GM23338 (cell line): ENCODE results near the gene ZBED5. TPM values are rescaled to one million over a fixed set of nuclear protein-coding genes. Genes with fewer than 3 reads are reported as not detected.

ENCODE experiments used
- ATAC-seq: fragments of 200-7000 bp; cut with Tn5 transposase; 3 replicates; pipeline ENCODE4 v1.9.1; 2020
- DNase-seq: peaks from one replicate; pipeline ENCODE4 v3.0.0-alpha.2; 2015; ENCODE audit warnings: low spot score
- H2AFZ ChIP-seq: fragments of 200-600 bp; sonication (generic); 2 replicates; pipeline ENCODE4 v1.8.0; 2016; ENCODE audit warnings: antibody characterized with exemption, mild to moderate bottlenecking, moderate library complexity
- H3F3A ChIP-seq: fragments of 200-600 bp; sonication (generic); replicated peaks from 2 replicates; pipeline ENCODE4 v1.8.0; 2017; ENCODE audit warnings: antibody characterized with exemption, mixed run types, low read depth
- H3K27ac ChIP-seq: fragments of 200-600 bp; sonication (generic); 2 replicates; pipeline ENCODE4 v1.6.1; 2016; ENCODE audit warnings: low read depth
- H3K27me3 ChIP-seq: fragments of 200-600 bp; sonication (generic); 2 replicates; pipeline ENCODE4 v1.8.0; 2016; ENCODE audit warnings: mild to moderate bottlenecking, mixed run types, moderate library complexity; ENCODE audit not compliant: insufficient read depth
- H3K36me3 ChIP-seq: fragments of 200-600 bp; sonication (generic); 2 replicates; pipeline ENCODE4 v1.8.0; 2016; ENCODE audit warnings: mild to moderate bottlenecking; ENCODE audit not compliant: insufficient read depth
- H3K4me1 ChIP-seq: fragments of 200-600 bp; sonication (generic); 2 replicates; pipeline ENCODE4 v1.8.0; 2016; ENCODE audit warnings: mild to moderate bottlenecking, moderate library complexity; ENCODE audit not compliant: insufficient read depth
- H3K4me2 ChIP-seq: fragments of 200-600 bp; sonication (generic); 2 replicates; pipeline ENCODE4 v1.7.1; 2017; ENCODE audit warnings: mixed run types
- H3K4me3 ChIP-seq: fragments of 200-600 bp; sonication (generic); 2 replicates; pipeline ENCODE4 v1.6.1; 2016; ENCODE audit warnings: mixed run types
- H3K79me2 ChIP-seq: fragments of 200-600 bp; sonication (generic); replicated peaks from 2 replicates; pipeline ENCODE4 v1.8.0; 2017; ENCODE audit warnings: mild to moderate bottlenecking; ENCODE audit not compliant: insufficient read depth
- H3K9me2 ChIP-seq: fragments of 200-600 bp; sonication (generic); 2 replicates; pipeline ENCODE4 v1.8.0; 2017; ENCODE audit not compliant: insufficient read depth
- H4K20me1 ChIP-seq: fragments of 200-600 bp; sonication (generic); replicated peaks from 2 replicates; pipeline ENCODE4 v1.8.0; 2017; ENCODE audit warnings: mild to moderate bottlenecking; ENCODE audit not compliant: insufficient read depth
- H3K27ac Mint-ChIP-seq: 2 replicates; pipeline ENCODE4 v1.8.0; 2020; ENCODE audit warnings: inconsistent platforms, mild to moderate bottlenecking, moderate library complexity, mixed read lengths
- H3K27me3 Mint-ChIP-seq: 3 replicates; pipeline ENCODE4 v1.8.0; 2022; ENCODE audit warnings: low read depth, mild to moderate bottlenecking, moderate library complexity, mixed read lengths, inconsistent platforms; ENCODE audit not compliant: insufficient read depth, poor library complexity
- H3K36me3 Mint-ChIP-seq: 3 replicates; pipeline ENCODE4 v1.8.0; 2021; ENCODE audit warnings: low read depth, mild to moderate bottlenecking, inconsistent platforms, moderate library complexity, mixed read lengths
- H3K4me1 Mint-ChIP-seq: 3 replicates; pipeline ENCODE4 v1.8.0; 2020; ENCODE audit warnings: mild to moderate bottlenecking, inconsistent platforms, mixed read lengths
- H3K4me3 Mint-ChIP-seq: 3 replicates; pipeline ENCODE4 v1.8.0; 2021; ENCODE audit warnings: moderate library complexity, mild to moderate bottlenecking, inconsistent platforms, mixed read lengths
- H3K9me3 Mint-ChIP-seq: 3 replicates; pipeline ENCODE4 v1.8.0; 2020; ENCODE audit warnings: moderate library complexity, mild to moderate bottlenecking, inconsistent platforms, mixed read lengths
- CREB1 ChIP-seq: fragments of 250-450 bp; sonication (Bioruptor Pico); IDR thresholded peaks from 2 replicates; pipeline ENCODE4 v1.5.0; 2020; ENCODE audit warnings: low read depth, mild to moderate bottlenecking, moderate library complexity
- CTCF ChIP-seq, 2 experiments: fragments of 200-600 bp in 1 of 2; sonication (generic) in 1 of 2; conservative IDR thresholded peaks; 2 replicates each; pipeline versions ENCODE4 v1.5.1 to v1.6.1; 2016 to 2017; ENCODE audit warnings: antibody characterized with exemption in 2 of 2, low read depth in 2 of 2, mild to moderate bottlenecking in 2 of 2, moderate library complexity in 1 of 2
- ETS1 ChIP-seq: IDR thresholded peaks from 2 replicates; pipeline ENCODE4 v1.6.1; 2016; ENCODE audit warnings: antibody characterized with exemption
- EZH2 ChIP-seq: fragments of 200-600 bp; sonication (generic); IDR thresholded peaks from one replicate; pipeline ENCODE4 v1.8.0; 2017; ENCODE audit warnings: antibody characterized with exemption, mild to moderate bottlenecking, low read depth; ENCODE audit not compliant: unreplicated experiment
- EZH2phosphoT487 ChIP-seq: fragments of 200-600 bp; sonication (generic); IDR thresholded peaks from one replicate; pipeline ENCODE4 v1.8.1; 2018; ENCODE audit warnings: antibody characterized with exemption; ENCODE audit not compliant: unreplicated experiment
- JUNB ChIP-seq: IDR thresholded peaks from one replicate; pipeline ENCODE4 v1.6.1; 2016; ENCODE audit warnings: antibody characterized with exemption; ENCODE audit not compliant: unreplicated experiment
- NANOG ChIP-seq: IDR thresholded peaks from 2 replicates; pipeline ENCODE4 v1.6.1; 2016; ENCODE audit warnings: antibody characterized with exemption, borderline replicate concordance
- POLR2AphosphoS5 ChIP-seq: IDR thresholded peaks from 2 replicates; pipeline ENCODE4 v1.6.1; 2016; ENCODE audit warnings: antibody characterized with exemption, low read depth
- REST ChIP-seq: IDR thresholded peaks from one replicate; pipeline ENCODE4 v1.6.1; 2018; ENCODE audit warnings: antibody characterized with exemption; ENCODE audit not compliant: unreplicated experiment
- STAT1 ChIP-seq: IDR thresholded peaks from one replicate; pipeline ENCODE4 v1.6.1; 2016; ENCODE audit warnings: antibody characterized with exemption; ENCODE audit not compliant: unreplicated experiment
- ZNF114 ChIP-seq: fragments of 250-450 bp; sonication (Bioruptor Pico); IDR thresholded peaks from 2 replicates; pipeline ENCODE4 v1.5.0; 2020; ENCODE audit warnings: mild to moderate bottlenecking, moderate library complexity
- ZNF331 ChIP-seq: fragments of 250-450 bp; sonication (Bioruptor Pico); IDR thresholded peaks from 2 replicates; pipeline ENCODE4 v1.5.0; 2020; ENCODE audit warnings: low read depth, mild to moderate bottlenecking, moderate library complexity
- ZNF462 ChIP-seq: fragments of 250-450 bp; sonication (Bioruptor Pico); IDR thresholded peaks from 2 replicates; pipeline ENCODE4 v1.5.0; 2020; ENCODE audit warnings: mild to moderate bottlenecking, moderate library complexity
- polyA plus RNA-seq: library from polyadenylated mRNA; unstranded; fragments of >200 nt; fragmentation: Nextera tagmentation; extraction: Ambion mirVana; gene quantifications from 2 replicates; pipeline ENCODE4 v1.2.1, GENCODE V29; 2016
- total RNA-seq: library from RNA; depleted of rRNA; stranded (reverse); fragments of >200 nt; shearing (Covaris generic); gene quantifications from 2 replicates; pipeline ENCODE4 v1.2.3, GENCODE V29; 2014

The ZBED5 gene
- total and polyA plus RNA-seq, 2 experiments from 2014 or later, result 54.1 to 56.3 TPM

- Histone ChIP-seq H3K36me3 (no peaks in the 10 kb centered on the region), H3F3A (no peaks in the 10 kb centered on the region), H3K79me2 (no peaks in the 10 kb centered on the region), H4K20me1 (no peaks in the 10 kb centered on the region), H3K27ac (no peak overlapping the region), H3K9me2 (no peaks in the 10 kb centered on the region; the same call in 1 of the 2 replicates), H3K27me3 (no peaks in the 10 kb centered on the region), H3K4me3 (no peak overlapping the region), H3K4me1 (no peaks in the 10 kb centered on the region), H2AFZ (no peak overlapping the region), H3K4me2 (no peak overlapping the region)
- TF ChIP-seq CREB1 (CRISPR knock-in tag) (no peak), REST (no peak), ETS1 (no peak), ZNF331 (no peak), STAT1 (no peak), NANOG (no peak), JUNB (no peak), ZNF114 (CRISPR knock-in tag) (no peak), ZNF462 (CRISPR knock-in tag) (no peak), CTCF (conservative IDR thresholded peaks at IDR 0.05; ENCODE audit: low read depth in 2 of 2) (no peak), EZH2phosphoT487 (no peak), EZH2 (no peak), POLR2AphosphoS5 (no peak)
- peaks cover 5% of the 10 kb centered on the region; the same call in 2 of the 3 replicates for H3K4me1 Mint-ChIP-seq
- no peak overlapping the region for H3K27ac Mint-ChIP-seq
- H3K9me3 Mint-ChIP-seq, result no peaks in the 10 kb centered on the region; the same call in 2 of the 3 replicates
- no peak for DNase-seq
- H3K27me3 Mint-ChIP-seq, result peaks cover 5% of the 10 kb centered on the region
- ATAC-seq, result no peak
- no peak overlapping the region for H3K4me3 Mint-ChIP-seq
- H3K36me3 Mint-ChIP-seq, result no peaks in the 10 kb centered on the region
These were observed 43.0 kb upstream of the ZBED5 start for GRCh38 chr11:10900681-10901415.
